Neutrophil (primary cell): ENCODE results near the gene CKAP4.

ENCODE experiments used
- H3K27ac ChIP-seq: fragments of 200-600 bp; sonication (generic); 2 replicates; pipeline ENCODE4 v1.5.1; 2016; ENCODE audit warnings: mild to moderate bottlenecking, moderate library complexity
- H3K27me3 ChIP-seq: fragments of 200-600 bp; sonication (generic); 2 replicates; pipeline ENCODE4 v1.6.0; 2016; ENCODE audit warnings: mild to moderate bottlenecking
- H3K36me3 ChIP-seq: fragments of 200-600 bp; sonication (generic); 2 replicates; pipeline ENCODE4 v1.5.1; 2017
- H3K4me1 ChIP-seq, 2 experiments: fragments of 200-600 bp in 1 of 2; sonication (generic) in 1 of 2; 1 replicate in 1 of 2; 2 replicates in 1 of 2; pipeline versions ENCODE4 v1.5.1 to v1.6.1; 2013 to 2016; ENCODE audit warnings: low read depth in 1 of 2, low read length in 1 of 2, mild to moderate bottlenecking in 1 of 2, moderate library complexity in 1 of 2; ENCODE audit not compliant: control insufficient read depth in 1 of 2, insufficient read depth in 1 of 2
- H3K4me3 ChIP-seq, 2 experiments: fragments of 200-600 bp in 1 of 2; sonication (generic) in 1 of 2; 1 replicate in 1 of 2; 2 replicates in 1 of 2; pipeline ENCODE4 v1.5.1; 2013 to 2016; ENCODE audit warnings: low read depth in 1 of 2, low read length in 1 of 2, mild to moderate bottlenecking in 1 of 2, moderate library complexity in 1 of 2
- H3K9me3 ChIP-seq: fragments of 200-600 bp; sonication (generic); 2 replicates; pipeline ENCODE4 v1.5.1; 2016
- CTCF ChIP-seq: fragments of 200-600 bp; sonication (generic); IDR thresholded peaks from 2 replicates; pipeline ENCODE4 v1.5.1; 2016; ENCODE audit warnings: antibody characterized with exemption

CKAP4 gene

DNA sequence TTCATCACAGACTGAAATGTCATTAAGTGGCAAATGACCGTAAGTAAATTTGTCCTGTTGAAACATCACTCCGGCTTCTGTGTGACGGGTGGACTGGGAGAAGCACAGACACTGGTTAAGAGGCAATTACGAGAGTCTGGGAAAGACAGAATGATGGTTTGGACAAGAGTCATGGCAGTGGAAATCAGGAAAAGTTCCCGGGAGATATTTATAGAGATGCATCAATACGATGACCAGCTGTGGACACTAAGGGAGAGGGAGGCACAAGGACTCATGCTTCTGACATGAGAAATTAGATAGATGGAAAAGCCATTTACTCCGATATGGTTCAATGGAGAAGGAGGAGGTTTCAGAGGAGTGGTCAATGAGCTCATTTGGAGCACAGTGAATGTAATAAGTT is 27.3 kb downstream of the CKAP4 start:
- Histone ChIP-seq H3K4me1 (peaks cover 9 to 15% of the 10 kb centered on the region in 2 experiments), H3K27me3 (peaks cover 34% of the 10 kb centered on the region), H3K36me3 (no peaks in the 10 kb centered on the region), H3K9me3 (no peaks in the 10 kb centered on the region), H3K27ac (no peak overlapping the region), H3K4me3 (no peak overlapping the region)
- TF ChIP-seq CTCF, result no peak

DNA sequence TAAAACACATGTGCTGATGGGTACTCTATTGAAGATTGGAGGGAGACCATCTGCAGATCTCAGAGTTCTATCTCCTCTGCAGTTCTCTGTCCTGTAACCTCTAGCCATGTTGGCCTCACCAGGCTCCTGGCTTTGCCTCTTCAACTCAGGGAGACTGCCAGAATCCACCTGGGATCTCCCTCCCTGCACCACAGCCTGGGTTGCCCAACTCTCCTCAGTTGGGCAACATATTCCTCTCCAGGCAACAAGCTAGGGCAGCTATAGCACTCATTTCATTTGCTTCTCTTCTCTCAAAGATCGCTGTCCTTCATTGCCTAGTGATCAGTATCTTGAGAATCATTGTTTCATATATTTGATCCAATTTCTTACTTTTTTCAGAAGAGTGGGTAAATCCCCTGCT is 28.8 kb downstream of the CKAP4 start:
- Histone ChIP-seq H3K4me3 (no peak overlapping the region), H3K4me1 (peaks cover 9 to 10% of the 10 kb centered on the region in 2 experiments), H3K27me3 (peaks cover 44% of the 10 kb centered on the region), H3K27ac (no peak overlapping the region), H3K36me3 (no peaks in the 10 kb centered on the region), H3K9me3 (no peaks in the 10 kb centered on the region)
- TF ChIP-seq CTCF, result no peak

DNA sequence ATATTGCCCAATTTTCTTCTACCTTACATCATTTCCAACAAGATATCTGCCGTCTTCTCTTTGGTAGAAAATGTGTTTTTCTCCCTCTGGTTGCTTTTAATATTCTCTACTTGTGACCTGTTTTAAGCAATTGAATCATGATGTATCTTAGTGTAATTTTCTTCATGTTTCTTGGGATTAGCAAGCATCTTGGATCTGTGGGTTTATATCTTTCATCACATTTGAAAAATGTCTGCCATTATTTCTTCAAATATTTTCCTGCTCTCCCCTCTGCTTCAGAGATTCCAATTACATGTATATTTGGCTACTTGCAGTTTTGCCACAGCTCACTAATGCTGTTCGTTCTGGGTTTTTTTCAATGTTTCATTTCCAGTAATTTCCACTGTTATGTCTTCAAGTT is 30.1 kb downstream of the CKAP4 start:
- H3K9me3 ChIP-seq, result no peaks in the 10 kb centered on the region
- H3K36me3 ChIP-seq, result no peaks in the 10 kb centered on the region
- peaks cover 8 to 9% of the 10 kb centered on the region in 2 experiments for H3K4me1 ChIP-seq
- H3K27ac ChIP-seq, result no peak overlapping the region
- no peak overlapping the region for H3K4me3 ChIP-seq
- no peak for TF ChIP-seq CTCF
- peaks cover 49% of the 10 kb centered on the region for H3K27me3 ChIP-seq

GRCh38 chr12:106214571-106214970 is 33.2 kb downstream of the CKAP4 start:
- Histone ChIP-seq H3K27me3 (peaks cover 73% of the 10 kb centered on the region), H3K27ac (no peak overlapping the region), H3K36me3 (no peaks in the 10 kb centered on the region), H3K9me3 (no peaks in the 10 kb centered on the region), H3K4me3 (no peak overlapping the region), H3K4me1 (no peaks in the 10 kb centered on the region)
- no peak for TF ChIP-seq CTCF

DNA sequence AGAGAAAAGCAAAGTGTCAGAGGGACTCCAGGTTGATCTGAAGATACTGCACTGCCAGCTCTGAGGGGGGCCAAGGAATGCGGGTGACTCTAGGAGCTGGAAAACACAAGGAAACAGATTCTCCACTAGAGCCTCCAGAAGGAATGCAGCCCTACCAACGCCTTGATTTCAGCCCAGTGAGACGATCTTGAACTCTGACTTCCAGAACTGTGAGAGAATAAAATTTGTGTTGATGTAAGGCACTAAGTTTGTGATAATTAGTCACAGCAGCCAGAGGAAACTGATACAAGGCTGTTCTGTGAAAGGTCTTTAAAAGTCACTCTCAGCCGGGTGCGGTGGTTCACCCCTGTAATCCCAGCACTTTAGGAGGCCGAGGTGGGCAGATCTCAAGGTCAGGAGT is 34.2 kb downstream of the CKAP4 start:
- TF ChIP-seq CTCF, result no peak
- Histone ChIP-seq H3K27me3 (peaks cover 75% of the 10 kb centered on the region), H3K36me3 (no peaks in the 10 kb centered on the region), H3K27ac (no peak overlapping the region), H3K4me3 (no peak overlapping the region), H3K9me3 (no peaks in the 10 kb centered on the region), H3K4me1 (no peaks in the 10 kb centered on the region)

DNA sequence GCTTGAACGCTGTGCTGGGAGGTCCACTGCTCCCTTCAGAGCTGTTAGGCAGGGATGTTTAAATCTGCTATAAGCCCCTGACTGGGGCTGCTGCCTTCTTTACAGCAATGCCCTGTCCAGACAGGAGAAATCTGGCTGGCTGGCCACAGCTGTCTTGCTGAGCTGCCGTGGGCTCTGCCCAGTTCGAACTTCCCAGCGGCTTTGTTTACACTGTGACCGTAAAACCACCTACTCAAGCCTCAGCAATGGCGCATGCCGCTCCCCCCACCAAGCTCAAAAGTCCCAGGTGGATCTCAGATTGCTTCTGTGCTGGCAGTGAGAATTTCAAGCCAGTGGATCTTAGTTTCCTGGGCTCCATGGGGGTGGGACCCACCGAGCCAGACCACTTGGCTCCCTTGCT is 35.8 kb downstream of the CKAP4 start:
- Histone ChIP-seq H3K27me3 (peaks cover 72% of the 10 kb centered on the region), H3K4me3 (no peak overlapping the region), H3K36me3 (no peaks in the 10 kb centered on the region), H3K9me3 (no peaks in the 10 kb centered on the region), H3K27ac (no peak overlapping the region), H3K4me1 (no peaks in the 10 kb centered on the region)
- no peak for TF ChIP-seq CTCF
